HG02678 (cell line): Measurements from ENCODE around the gene CKB.
"Not testable (repeated sequence)": the region's sequence is repeated elsewhere in the genome, so short reads cannot be mapped to it uniquely, and the experiment has no call there.

ENCODE experiments used
- ATAC-seq: cut with Tn5 transposase; IDR thresholded peaks from one replicate; pipeline ENCODE4 v1.9.1; 2021; ENCODE audit warnings: mild to moderate bottlenecking, moderate library complexity; ENCODE audit not compliant: unreplicated experiment

The CKB gene

GRCh38 chr14:103514596-103515421 lies 7.8 kb downstream of the CKB start:
- ATAC-seq: no peak

- no peak for ATAC-seq
These were observed 9.7 kb downstream of the CKB start for GRCh38 chr14:103512701-103513611.

- not testable (repeated sequence) for ATAC-seq
These were observed 10.4 kb downstream of the CKB start for GRCh38 chr14:103512180-103512579.

GRCh38 chr14:103510724-103511693 lies 11.6 kb downstream of the CKB start:
- no peak for ATAC-seq

GRCh38 chr14:103509864-103510723 lies 12.5 kb downstream of the CKB start:
- ATAC-seq: no peak

GRCh38 chr14:103508521-103509329 lies 13.9 kb downstream of the CKB start:
- no peak for ATAC-seq

GRCh38 chr14:103507751-103508150 lies 14.9 kb downstream of the CKB start:
- ATAC-seq: no peak

GRCh38 chr14:103504991-103505565 lies 17.6 kb downstream of the CKB start:
- ATAC-seq: no peak

GRCh38 chr14:103503296-103503695 lies 19.3 kb downstream of the CKB start:
- ATAC-seq: no peak

- ATAC-seq: no peak
These were observed 19.8 kb downstream of the CKB start for GRCh38 chr14:103502877-103503276.

GRCh38 chr14:103501921-103502669 lies 20.5 kb downstream of the CKB start:
- ATAC-seq: no peak

GRCh38 chr14:103501041-103501870 lies 21.4 kb downstream of the CKB start:
- no peak for ATAC-seq

- ATAC-seq: no peak
These were observed 22.3 kb downstream of the CKB start for GRCh38 chr14:103500148-103500990.

- ATAC-seq: no peak
These were observed 22.9 kb downstream of the CKB start for GRCh38 chr14:103499709-103500108.

- ATAC-seq: no peak
These were observed 25.9 kb downstream of the CKB start for GRCh38 chr14:103496776-103497175.

- ATAC-seq: no peak
These were observed 26.8 kb downstream of the CKB start for GRCh38 chr14:103495854-103496253.
